ENCODE data around the gene TMEM14C.
"Not testable (repeated sequence)": the region's sequence is repeated elsewhere in the genome, so short reads cannot be mapped to it uniquely, and the experiment has no call there.

The TMEM14C gene

DNA sequence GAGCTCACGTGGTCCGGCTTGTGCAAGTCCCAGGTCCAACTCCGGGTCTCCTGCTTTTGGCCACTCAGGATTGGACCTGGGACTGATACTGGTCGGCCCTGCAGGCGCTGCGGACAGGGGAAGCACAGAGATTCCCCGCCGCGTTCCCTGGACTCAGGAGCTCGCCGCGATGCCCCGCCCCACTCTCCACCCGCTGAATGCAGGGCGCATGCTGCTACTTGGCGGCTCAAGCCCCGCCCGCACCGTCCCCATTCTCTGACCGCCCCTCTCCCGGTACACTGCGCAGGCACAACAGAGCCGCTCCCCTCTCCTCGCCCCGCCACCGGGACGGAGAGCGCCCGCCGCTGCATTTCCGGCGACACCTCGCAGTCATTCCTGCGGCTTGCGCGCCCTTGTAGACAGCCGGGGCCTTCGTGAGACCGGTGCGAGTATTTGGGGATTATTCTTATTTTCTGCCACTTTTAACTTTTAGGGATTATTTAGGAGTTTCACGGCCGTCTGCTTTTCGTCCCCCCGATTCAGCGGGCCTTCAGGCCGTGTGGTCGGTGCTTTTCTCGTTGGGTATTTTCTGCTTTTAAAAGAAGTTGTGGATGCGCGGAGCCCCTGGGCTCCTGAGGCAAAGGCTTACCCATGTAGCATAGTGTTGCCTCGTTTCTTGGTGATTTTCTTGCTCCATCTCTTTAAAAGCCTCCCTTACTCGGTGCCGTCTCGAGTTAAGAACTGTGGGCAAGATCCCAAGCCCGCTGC, at the start of gene TMEM14C:
TSS of gene TMEM14C (plus strand) at position 251 of the 747 bp plus-strand sequence. CDS start 1,544 bp downstream, outside the sequence.
- peak; percentile 97 to 98 for DNase-seq

- DNase-seq, result no peak
Measured at GRCh38 chr6:10676403-10676802, 46.5 kb upstream of the TMEM14C start.

DNA sequence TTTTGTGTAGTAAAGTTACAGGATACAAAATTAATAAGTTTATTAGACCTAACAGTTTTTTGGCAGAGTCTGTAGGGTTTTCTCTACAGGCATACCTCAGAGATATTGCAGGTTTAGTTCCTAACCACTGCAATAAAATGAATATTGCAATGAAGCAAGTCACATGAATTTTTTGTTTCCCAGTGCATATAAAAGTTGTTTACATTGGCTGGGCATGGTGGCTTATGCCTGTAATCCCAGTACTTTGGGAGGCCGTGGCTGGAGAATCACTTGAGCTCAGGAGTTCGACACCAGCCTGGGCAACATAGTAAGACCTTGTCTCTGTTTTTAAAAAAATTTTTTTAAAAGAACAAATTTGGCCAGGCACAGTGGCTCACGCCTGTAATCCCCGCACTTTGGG, 44.4 kb upstream of the TMEM14C start:
- DNase-seq, result no peak

- DNase-seq, result no peak
Measured at GRCh38 chr6:10681795-10682194, 41.1 kb upstream of the TMEM14C start.

GRCh38 chr6:10682355-10682988, 40.4 kb upstream of the TMEM14C start:
- no peak for DNase-seq

- no peak for DNase-seq
Measured at GRCh38 chr6:10684618-10685017, 38.3 kb upstream of the TMEM14C start.

- no peak for DNase-seq
Measured at GRCh38 chr6:10685092-10685915, 37.6 kb upstream of the TMEM14C start.

GRCh38 chr6:10686901-10687300, 36.0 kb upstream of the TMEM14C start:
- no peak for DNase-seq

DNA sequence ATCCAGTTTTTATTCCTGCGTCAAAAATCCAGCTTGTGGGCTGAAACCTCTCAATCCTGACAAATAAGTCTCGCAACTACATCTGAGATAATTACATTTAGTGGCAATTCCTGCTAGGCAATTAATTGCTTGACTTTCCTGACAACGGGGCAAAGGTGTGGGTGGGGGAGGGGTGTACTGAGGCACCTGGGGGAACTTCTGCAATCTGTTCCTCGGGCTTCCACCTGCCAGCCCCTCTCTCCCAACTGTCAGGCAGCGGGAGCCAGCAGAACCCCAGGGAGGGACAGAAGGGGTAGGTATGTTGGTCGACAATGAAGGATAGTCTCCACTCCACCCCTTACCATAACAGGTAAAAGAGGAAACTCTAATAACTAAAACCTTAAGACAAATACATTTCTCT, 35.3 kb upstream of the TMEM14C start:
- DNase-seq, result no peak

GRCh38 chr6:10690651-10691445, 32.0 kb upstream of the TMEM14C start:
- DNase-seq, result no peak

- DNase-seq, result no peak
Measured at GRCh38 chr6:10692965-10693538, 29.8 kb upstream of the TMEM14C start.

GRCh38 chr6:10694302-10695085, 28.4 kb upstream of the TMEM14C start, which contains the start of the genes C6orf52 and PAK1IP1:
C6orf52 (minus strand) TSS chr6:10694616; CDS start chr6:10687550, 7,066 bp downstream.
PAK1IP1 (plus strand) TSS chr6:10694972; CDS start chr6:10694986, 14 bp downstream.
- DNase-seq, result peak; percentile 86 to 91

- DNase-seq, result no peak
Measured at GRCh38 chr6:10695086-10695657, 27.7 kb upstream of the TMEM14C start.

- no peak for DNase-seq
Measured at GRCh38 chr6:10696655-10697054, 26.2 kb upstream of the TMEM14C start.

GRCh38 chr6:10713962-10714361, 8.9 kb upstream of the TMEM14C start:
- DNase-seq, result no peak

DNA sequence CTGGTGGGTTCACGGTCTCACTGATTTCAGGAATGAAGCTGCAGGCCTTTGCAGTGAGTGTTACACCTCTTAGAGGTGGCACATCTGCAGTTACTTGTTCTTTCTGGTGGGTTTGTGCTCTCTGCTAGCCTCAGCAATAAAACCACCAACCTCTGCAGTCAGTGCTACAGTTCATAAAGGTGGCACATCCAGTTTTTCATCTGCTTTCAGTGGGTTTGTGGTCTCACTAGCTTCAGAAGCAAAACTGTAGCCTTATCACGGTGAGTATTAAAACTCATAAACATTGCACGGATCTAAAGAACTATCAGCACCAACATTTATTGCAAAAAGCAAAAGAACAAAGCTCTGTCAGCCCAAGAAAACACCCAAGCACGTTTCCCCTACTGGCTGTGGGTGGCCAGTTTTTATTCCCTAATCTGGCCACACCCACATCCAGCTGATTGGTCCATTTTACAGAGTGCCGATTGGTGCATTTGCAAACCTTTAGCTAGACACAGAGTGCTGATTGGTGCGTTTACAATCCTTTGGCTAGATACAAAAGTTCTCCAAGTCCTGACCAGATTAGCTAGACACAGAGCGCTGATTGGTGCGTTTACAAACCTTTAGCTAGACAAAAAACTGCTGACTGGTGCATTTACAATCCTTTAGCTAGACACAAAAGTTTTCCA, 3.4 kb upstream of the TMEM14C start:
- DNase-seq, result no peak

DNA sequence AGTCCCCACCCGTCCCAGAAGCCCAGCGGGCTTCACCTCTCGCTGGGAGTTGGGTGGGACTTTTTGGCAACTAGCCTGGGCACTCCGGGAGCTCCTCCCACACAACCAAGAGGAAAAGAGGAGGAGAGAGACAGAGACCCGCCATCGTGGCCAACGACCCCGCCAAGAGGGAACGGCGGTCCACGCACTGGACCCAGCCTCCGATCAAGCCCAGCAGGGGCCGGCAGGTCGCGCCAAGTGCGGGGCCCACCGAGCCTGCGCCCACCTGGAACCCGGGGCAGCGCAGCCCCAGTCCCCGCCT, 3.0 kb upstream of the TMEM14C start:
- no peak for DNase-seq

DNA sequence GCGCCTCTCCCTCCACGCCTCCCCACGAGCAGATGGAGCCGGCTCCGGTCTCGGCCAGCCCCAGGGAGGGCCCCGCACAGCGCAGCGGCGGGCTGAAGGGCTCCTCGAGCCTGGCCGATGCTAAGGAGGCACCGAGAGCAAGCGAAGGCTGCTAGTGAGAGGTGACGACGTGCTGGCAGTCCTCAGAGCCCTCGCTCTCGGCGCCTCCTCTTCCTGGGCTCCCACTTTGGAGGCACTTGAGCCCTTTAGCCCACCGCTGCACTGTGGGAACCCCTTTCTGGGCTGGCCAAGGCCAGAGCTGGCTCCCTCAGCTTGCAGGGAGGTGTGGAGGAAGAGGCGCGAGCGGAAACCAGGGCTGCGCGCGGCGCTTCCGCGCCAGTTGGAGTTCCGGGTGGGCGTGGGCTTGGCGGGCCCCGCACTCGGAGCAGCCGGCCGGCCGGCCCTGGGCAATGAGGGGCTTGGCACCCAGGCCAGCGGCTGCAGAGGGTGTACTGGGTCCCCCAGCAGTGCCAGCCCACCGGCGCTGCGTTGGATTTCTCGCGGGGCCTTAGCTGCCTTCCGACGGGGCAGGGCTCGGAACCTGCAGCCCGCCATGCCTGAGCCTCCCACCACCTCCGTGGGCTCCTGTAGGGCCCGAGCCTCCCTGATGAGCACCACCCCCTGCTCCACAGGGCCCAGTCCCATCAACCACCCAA, 2.5 kb upstream of the TMEM14C start:
- peak in 1 of 2 donors; percentile 13 for DNase-seq

DNA sequence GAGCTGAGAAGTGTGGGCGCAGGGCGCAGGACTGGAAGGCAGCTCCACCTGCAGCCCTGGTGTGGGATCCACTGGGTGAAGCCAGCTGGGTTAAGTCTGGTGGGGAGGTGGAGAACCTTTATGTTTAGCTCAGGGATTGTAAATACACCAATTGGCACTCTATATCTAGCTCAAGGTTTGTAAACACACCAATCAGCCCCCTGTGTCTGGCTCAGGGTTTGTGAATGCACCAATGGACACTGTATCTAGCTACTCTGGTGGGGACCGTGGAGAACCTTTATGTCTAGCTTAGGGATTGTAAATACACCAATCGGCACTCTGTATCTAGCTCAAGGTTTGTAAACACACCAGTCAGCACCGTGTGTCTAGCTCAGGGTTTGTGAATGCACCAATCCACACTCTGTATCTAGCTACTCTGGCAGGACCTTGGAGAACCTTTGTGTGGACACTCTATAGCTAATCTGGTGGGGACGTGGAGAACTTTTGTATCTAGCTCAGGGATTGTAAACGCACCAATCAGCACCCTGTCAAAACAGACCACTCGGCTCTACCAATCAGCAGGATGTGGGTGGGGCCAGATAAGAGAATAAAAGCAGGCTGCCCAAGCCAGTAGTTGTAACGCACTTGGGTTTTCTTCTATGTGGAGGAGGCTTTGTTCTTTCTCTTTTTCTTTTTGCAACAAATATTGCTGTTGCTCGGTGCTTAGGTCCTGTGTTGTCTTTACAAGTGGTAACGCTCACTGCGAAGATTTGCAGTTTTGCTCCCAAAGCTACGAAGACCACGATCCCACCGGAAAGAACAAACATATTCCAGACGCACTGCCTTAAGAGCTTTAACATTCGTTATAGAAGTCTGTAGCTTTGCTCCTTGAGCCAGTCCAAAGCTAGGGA, 1.7 kb upstream of the TMEM14C start:
- DNase-seq, result not testable (repeated sequence)
